Epithelial cell of esophagus (primary cell): ENCODE results near the gene UBR1.

Source experiments
- DNase-seq: peaks from one replicate; pipeline ENCODE4 v3.0.0; 2010; ENCODE audit warnings: low read depth
- H3K4me3 ChIP-seq: 2 replicates; pipeline ENCODE4 v1.5.1; 2011; ENCODE audit warnings: mild to moderate bottlenecking, low read length, control low read depth
- TF ChIP-seq, protein P1 (sequence below): IDR thresholded peaks from 2 replicates; pipeline ENCODE4 v1.5.1; 2011; ENCODE audit warnings: low read depth, mild to moderate bottlenecking, low read length, control low read depth, inconsistent platforms; ENCODE audit not compliant: insufficient read depth; ENCODE audit errors: missing control alignments

Gene UBR1

GRCh38 chr15:43127752-43128151 lies 21.9 kb upstream of the UBR1 start:
- DNase-seq: peak; percentile 28
- TF ChIP-seq, protein P1, sequence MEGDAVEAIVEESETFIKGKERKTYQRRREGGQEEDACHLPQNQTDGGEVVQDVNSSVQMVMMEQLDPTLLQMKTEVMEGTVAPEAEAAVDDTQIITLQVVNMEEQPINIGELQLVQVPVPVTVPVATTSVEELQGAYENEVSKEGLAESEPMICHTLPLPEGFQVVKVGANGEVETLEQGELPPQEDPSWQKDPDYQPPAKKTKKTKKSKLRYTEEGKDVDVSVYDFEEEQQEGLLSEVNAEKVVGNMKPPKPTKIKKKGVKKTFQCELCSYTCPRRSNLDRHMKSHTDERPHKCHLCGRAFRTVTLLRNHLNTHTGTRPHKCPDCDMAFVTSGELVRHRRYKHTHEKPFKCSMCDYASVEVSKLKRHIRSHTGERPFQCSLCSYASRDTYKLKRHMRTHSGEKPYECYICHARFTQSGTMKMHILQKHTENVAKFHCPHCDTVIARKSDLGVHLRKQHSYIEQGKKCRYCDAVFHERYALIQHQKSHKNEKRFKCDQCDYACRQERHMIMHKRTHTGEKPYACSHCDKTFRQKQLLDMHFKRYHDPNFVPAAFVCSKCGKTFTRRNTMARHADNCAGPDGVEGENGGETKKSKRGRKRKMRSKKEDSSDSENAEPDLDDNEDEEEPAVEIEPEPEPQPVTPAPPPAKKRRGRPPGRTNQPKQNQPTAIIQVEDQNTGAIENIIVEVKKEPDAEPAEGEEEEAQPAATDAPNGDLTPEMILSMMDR: no peak
- H3K4me3 ChIP-seq: no peak overlapping the region

DNA sequence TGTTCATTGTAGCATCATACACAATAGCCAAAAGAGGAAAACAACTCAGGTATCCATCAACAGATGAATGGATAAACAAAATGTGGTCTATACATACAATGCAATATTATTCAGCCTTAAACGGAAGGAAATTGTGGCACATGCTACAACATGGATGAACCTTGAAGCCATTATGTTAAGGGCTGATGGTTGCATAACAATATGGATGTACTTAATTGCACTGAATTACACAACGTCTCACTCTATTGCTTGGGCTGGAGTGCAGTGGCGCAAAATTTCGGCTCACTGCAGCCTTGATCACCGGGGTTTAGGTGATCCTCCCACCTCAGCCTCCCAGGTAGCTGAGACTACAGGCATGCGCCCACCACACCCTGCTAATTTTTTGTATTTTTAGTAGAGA lies 20.5 kb upstream of the UBR1 start:
- no peak overlapping the region for H3K4me3 ChIP-seq
- DNase-seq: no peak
- TF ChIP-seq, protein P1: no peak

GRCh38 chr15:43125100-43125661 lies 19.3 kb upstream of the UBR1 start:
- DNase-seq: no peak
- TF ChIP-seq, protein P1: no peak
- H3K4me3 ChIP-seq: no peak overlapping the region

DNA sequence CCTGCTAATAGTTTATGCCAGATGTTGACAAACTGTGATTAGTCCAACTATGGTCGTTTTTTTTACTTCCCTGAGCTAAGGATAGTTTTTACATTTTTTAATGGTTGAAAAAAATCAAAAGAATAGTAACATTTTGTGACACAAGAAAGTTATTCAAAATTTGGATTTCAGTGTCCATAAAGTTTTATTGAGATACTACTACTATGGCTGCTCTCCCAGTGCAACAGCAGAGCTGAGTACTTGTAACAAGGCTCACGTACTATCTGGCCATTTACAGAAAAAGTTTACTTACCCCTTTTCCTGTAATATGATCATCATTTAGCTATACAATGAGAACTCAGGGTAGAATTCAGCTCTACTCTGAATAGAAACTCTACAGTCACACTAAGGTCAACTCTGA lies 16.0 kb upstream of the UBR1 start:
- no peak for DNase-seq
- TF ChIP-seq, protein P1: no peak
- no peak overlapping the region for H3K4me3 ChIP-seq

- TF ChIP-seq, protein P1: no peak
- no peak overlapping the region for H3K4me3 ChIP-seq
- no peak for DNase-seq
Measured at GRCh38 chr15:43118829-43119228, 13.0 kb upstream of the UBR1 start.

DNA sequence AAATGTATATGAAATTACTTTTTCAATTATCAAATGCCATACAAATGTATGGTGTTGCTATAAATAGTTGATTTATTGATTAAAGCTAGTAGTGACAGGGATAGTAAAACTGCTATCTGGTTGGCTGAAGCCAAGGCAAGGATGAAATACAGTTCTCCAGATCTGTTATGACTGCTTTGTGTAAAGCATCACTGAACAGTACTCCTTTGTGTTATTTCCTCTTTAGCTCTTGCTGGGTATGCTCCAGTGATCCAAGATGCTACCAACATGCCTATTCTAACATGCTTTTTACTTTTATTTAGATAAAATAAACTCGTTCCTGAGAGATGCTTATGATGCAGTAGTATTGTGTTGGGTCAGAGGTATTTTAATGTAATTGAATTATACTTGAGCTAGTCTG lies 12.4 kb upstream of the UBR1 start:
- DNase-seq: no peak
- TF ChIP-seq, protein P1: no peak
- no peak overlapping the region for H3K4me3 ChIP-seq

DNA sequence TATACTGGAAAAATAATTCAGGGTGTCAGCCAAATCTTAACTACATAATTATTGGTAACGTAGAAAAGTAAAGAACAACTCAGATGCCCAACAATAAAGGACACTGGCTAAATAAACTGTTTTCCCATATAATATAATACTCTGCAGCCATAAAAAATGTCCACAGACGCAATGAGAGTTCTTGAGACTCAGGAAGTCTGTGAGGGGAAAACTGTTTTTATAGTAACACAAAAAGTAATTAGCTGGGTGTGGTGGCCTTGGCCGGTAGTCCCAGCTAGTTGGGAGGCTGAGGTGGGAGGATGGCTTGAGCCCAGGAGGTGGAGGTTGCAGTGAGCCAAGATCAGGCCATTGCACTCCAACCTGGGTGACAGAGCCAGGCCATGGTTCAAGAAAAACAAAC lies 5.5 kb upstream of the UBR1 start:
- TF ChIP-seq, protein P1: no peak
- DNase-seq: no peak
- no peak overlapping the region for H3K4me3 ChIP-seq
